Subcutaneous abdominal adipose tissue (tissue), 5 donors: Measurements from ENCODE around the gene SIK2.

Experiments used
- H3K27ac ChIP-seq: one replicate; pipeline ENCODE4 v1.7.0; 2013; ENCODE audit warnings: low read depth, mild to moderate bottlenecking, inconsistent platforms, low read length, moderate library complexity
- H3K27me3 ChIP-seq, 5 donors: one replicate each; pipeline ENCODE4 v1.7.0; 2013; ENCODE audit warnings: low read length in 5 of 5, inconsistent platforms in 1 of 5; ENCODE audit not compliant: control insufficient read depth in 5 of 5, insufficient read depth in 4 of 5
- H3K36me3 ChIP-seq, 5 donors: one replicate each; pipeline ENCODE4 v1.7.0; 2013; ENCODE audit warnings: low read length in 5 of 5; ENCODE audit not compliant: control insufficient read depth in 5 of 5, insufficient read depth in 5 of 5
- H3K4me1 ChIP-seq, 5 donors: one replicate each; pipeline ENCODE4 v1.7.0; 2013; ENCODE audit warnings: low read length in 5 of 5, mild to moderate bottlenecking in 3 of 5, moderate library complexity in 1 of 5; ENCODE audit not compliant: control insufficient read depth in 5 of 5, insufficient read depth in 5 of 5
- H3K4me3 ChIP-seq, 5 donors: one replicate each; pipeline ENCODE4 v1.7.0; 2013; ENCODE audit warnings: low read length in 5 of 5, low read depth in 1 of 5
- H3K9ac ChIP-seq, 5 donors: one replicate each; pipeline ENCODE4 v1.7.0; 2013; ENCODE audit warnings: low read length in 5 of 5, mild to moderate bottlenecking in 4 of 5, moderate library complexity in 3 of 5
- H3K9me3 ChIP-seq, 5 donors: one replicate each; pipeline ENCODE4 v1.7.0; 2013; ENCODE audit warnings: low read length in 5 of 5; ENCODE audit not compliant: control insufficient read depth in 5 of 5
- donor health status: healthy.
- donor health status: healthy.
- donor health status: healthy.
- donor health status: healthy.
- donor health status: healthy.

The SIK2 gene

DNA sequence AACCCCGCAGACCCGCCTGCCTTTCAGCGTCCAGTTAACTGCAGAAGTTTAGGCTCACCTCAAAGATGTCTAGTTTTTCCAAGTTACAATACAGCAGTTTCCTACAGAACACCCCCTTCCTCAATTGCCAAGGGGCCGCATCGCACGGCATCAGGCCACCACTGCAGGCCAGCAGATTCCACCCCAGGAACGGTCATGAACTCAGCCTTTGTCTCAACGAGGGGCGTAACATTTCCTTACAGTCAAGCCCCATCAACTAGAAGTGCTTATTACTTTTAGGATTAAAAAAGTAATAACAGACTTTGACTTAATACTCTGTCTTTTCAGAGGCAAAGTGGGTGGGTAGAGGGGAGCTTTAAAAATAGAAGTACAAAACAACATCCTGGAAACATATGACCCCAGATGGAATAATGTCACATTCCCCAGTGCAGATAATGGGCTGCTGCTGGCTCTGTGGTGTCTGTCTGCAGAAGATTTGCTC lies 127.6 kb downstream of the SIK2 start:
- H3K27me3 ChIP-seq, result no peaks in the 10 kb centered on the region
- H3K27ac ChIP-seq, result peak overlapping the region; percentile 100
- H3K9me3 ChIP-seq, result no peaks in the 10 kb centered on the region
- peaks cover 34 to 58% (median 56%) of the 10 kb centered on the region in 5 donors for H3K4me1 ChIP-seq
- peak overlapping the region in 1 of 5 donors; percentile 22 for H3K9ac ChIP-seq
- H3K4me3 ChIP-seq, result no peak overlapping the region
- H3K36me3 ChIP-seq, result peaks cover 8 to 35% (median 29%) of the 10 kb centered on the region in 5 donors

DNA sequence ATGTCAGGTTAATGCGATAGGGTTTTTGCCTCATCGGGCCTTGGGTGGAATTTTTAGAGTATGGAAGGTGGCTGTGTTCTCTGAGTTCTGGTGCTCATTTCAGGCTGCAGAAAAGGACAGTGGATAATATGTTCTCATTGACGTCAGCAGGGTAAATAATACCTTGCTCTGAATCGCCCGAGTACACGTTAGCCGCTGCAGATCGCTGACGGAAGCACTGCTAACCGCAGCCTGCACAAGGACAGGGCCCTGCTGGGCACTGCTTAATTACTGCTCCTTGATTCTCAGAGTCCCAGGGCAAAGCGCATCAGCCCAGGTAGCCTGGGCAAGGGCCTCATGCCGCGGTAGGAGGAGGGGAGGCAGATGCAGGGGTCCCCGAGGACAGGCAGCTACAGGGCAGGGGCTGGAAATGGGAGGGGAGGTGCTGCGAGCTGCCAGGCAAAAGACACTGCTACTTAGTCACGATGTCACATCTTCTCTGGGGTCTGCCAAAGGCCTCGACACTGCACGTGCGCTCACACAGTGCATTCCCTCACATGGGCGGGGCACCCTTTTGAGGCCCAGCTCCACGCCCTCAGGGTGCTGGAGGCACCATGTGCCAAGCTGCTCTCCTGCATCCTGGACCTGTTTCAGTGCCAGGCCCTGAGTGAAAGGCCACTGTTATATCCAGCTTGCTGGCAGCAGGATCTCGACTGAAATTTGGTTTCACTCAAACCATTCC lies 128.8 kb downstream of the SIK2 start:
- Histone ChIP-seq H3K36me3 (peaks cover 0 to 24% (median 17%) of the 10 kb centered on the region in 5 donors), H3K9me3 (no peaks in the 10 kb centered on the region), H3K27ac (peak overlapping the region; percentile 100), H3K9ac (no peak overlapping the region), H3K27me3 (no peaks in the 10 kb centered on the region), H3K4me1 (peaks cover 44 to 69% (median 64%) of the 10 kb centered on the region in 5 donors), H3K4me3 (no peak overlapping the region)

DNA sequence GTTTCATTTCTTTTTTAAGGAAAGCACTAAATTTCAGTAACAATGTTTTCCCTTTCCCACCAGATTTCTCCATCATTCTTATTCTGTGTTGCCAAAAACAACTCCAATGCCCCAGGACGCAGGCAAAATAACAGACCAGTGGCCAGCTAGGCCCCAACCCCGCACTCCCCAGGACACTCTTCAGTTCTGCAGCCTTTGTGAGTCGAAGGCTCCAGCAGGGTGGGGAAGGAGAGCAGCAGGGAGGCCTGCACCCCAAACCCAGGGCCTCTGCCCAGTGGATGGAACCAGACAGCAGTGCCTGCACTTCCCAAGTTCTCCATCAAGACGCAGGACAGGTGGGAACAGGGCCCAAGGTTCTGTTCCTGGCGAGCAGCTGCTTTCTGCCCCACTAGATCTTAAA lies 129.6 kb downstream of the SIK2 start:
- Histone ChIP-seq H3K27me3 (no peaks in the 10 kb centered on the region), H3K27ac (peak overlapping the region; percentile 100), H3K4me3 (no peak overlapping the region), H3K4me1 (peaks cover 51 to 77% (median 72%) of the 10 kb centered on the region in 5 donors), H3K9me3 (no peaks in the 10 kb centered on the region), H3K9ac (peak overlapping the region in 3 of 5 donors; percentile 20 to 97 (median 56)), H3K36me3 (peaks cover 0 to 16% (median 10%) of the 10 kb centered on the region in 5 donors)

DNA sequence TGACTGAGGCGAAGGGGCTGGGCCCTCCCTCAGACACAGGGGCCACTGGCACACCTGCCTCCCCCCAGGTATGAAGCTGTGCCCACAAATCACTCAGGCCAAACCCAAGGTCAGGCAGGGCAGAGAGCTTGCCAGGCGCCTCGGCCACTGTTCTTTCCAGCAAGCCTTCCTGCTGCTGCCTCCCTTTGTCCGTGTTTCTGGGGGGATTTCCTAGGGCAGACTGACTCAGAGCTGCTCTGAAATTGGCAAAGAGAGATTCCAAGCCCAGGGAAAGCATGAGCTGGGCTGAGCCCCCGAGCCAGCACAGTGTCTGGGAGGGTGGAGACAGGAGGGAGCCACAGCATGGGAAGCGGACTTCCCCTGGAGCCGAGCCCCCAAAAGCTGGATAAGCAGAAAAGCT lies 130.8 kb downstream of the SIK2 start:
- Histone ChIP-seq H3K9ac (peak overlapping the region; percentile 52 to 97 (median 85)), H3K4me1 (peaks cover 56 to 89% (median 84%) of the 10 kb centered on the region in 5 donors), H3K4me3 (peak overlapping the region in 1 of 5 donors; percentile 24), H3K9me3 (no peaks in the 10 kb centered on the region), H3K36me3 (peaks cover 0 to 4% (median under 1%) of the 10 kb centered on the region in 5 donors), H3K27ac (peak overlapping the region; percentile 100), H3K27me3 (no peaks in the 10 kb centered on the region)

DNA sequence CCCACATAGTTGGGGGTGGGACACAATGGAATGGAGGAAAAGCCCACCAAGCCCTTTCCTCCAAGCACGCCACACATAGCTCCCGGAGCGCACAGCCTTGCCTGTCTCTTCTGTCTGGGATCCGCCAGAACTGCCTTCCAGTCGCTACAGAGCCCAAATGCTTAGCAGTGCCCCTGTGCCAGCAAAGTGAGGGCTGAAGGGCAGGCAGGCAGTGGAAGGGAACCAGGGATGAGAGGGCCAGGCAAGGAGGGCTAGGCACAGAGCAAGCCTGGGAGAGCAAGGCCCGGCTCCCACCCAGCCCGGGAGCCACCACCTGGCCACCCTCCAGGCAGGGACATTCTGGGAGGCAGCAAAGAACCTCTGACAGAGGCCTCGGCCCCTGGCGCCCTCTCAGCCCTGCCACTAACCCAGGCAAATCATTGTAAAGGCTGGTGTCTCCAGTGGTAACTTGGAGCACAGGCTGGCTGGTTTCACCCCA lies 131.4 kb downstream of the SIK2 start:
- peak overlapping the region; percentile 65 to 97 (median 85) for H3K9ac ChIP-seq
- H3K36me3 ChIP-seq, result peaks cover 0 to 9% (median 4%) of the 10 kb centered on the region in 5 donors
- no peaks in the 10 kb centered on the region for H3K27me3 ChIP-seq
- peak overlapping the region in 3 of 5 donors; percentile 31 to 39 (median 32) for H3K4me3 ChIP-seq
- no peaks in the 10 kb centered on the region for H3K9me3 ChIP-seq
- H3K4me1 ChIP-seq, result peaks cover 60 to 95% (median 91%) of the 10 kb centered on the region in 5 donors
- H3K27ac ChIP-seq, result peak overlapping the region; percentile 100

DNA sequence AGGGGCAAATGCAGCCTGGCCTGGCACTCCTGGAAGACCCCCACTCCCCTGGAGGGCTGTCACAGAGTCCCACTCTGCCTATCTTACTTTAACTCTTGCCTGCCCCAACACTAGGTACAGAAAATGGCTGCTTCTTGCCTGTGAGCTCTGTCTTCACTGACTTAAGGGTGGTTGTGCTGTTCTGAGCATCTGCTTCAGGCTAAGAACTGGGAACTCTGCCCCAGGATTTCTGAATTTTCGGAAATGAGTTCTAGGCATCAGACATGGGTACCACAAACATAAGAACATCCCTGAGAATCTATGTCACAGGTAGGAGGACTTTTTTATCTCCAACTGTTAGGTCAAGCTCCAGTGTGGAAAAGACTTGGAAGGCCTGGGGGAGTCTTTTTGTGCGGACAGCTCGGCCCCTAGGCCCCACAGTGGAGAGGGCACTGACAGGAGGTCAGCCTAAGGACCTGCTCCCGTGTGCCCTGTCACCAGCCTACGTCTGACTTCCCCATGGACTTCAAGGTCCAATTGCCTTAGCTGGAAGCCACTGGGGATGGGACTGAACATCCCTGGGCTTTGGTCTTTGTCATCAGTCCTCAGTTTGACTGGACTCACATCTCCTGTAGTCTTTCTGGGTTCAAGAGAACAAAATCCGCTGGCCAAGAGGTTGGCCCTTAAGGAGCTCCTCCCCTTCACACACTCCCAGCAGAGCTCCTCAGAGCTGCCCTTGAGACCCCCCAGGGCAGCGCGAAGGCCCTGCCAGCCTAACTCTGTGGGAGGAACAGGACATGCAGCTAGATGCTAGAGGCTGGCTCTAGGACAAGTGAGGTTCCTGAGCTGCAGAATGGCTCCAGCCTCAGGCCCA lies 132.1 kb downstream of the SIK2 start:
- Histone ChIP-seq H3K4me1 (peaks cover 57 to 95% (median 91%) of the 10 kb centered on the region in 5 donors), H3K4me3 (peak overlapping the region in 4 of 5 donors; percentile 52 to 72 (median 71)), H3K9me3 (no peaks in the 10 kb centered on the region), H3K27ac (peak overlapping the region; percentile 100), H3K36me3 (peaks cover 0 to 14% (median 4%) of the 10 kb centered on the region in 5 donors), H3K27me3 (no peaks in the 10 kb centered on the region), H3K9ac (peak overlapping the region; percentile 65 to 97 (median 85))

DNA sequence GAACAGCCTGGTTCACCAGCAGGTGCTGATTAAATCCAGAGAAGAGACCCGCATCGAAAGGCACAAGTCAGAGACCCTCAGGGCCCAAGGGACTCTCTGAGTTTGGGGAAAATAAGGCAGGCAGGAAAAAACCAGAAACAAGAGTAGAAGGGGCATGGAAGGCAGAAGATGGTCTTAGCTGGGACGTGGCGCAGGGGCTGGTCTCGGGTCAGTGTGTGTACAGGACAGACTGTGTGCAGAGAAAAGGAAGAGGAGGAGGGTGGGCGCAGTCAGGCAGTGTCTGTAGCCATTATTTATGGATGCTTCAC lies 132.7 kb downstream of the SIK2 start:
- peak overlapping the region; percentile 100 for H3K27ac ChIP-seq
- H3K4me3 ChIP-seq, result peak overlapping the region in 4 of 5 donors; percentile 52 to 72 (median 71)
- peaks cover 53 to 91% (median 86%) of the 10 kb centered on the region in 5 donors for H3K4me1 ChIP-seq
- peak overlapping the region; percentile 65 to 97 (median 85) for H3K9ac ChIP-seq
- no peaks in the 10 kb centered on the region for H3K9me3 ChIP-seq
- H3K36me3 ChIP-seq, result peaks cover 0 to 19% (median 6%) of the 10 kb centered on the region in 5 donors
- H3K27me3 ChIP-seq, result no peaks in the 10 kb centered on the region

DNA sequence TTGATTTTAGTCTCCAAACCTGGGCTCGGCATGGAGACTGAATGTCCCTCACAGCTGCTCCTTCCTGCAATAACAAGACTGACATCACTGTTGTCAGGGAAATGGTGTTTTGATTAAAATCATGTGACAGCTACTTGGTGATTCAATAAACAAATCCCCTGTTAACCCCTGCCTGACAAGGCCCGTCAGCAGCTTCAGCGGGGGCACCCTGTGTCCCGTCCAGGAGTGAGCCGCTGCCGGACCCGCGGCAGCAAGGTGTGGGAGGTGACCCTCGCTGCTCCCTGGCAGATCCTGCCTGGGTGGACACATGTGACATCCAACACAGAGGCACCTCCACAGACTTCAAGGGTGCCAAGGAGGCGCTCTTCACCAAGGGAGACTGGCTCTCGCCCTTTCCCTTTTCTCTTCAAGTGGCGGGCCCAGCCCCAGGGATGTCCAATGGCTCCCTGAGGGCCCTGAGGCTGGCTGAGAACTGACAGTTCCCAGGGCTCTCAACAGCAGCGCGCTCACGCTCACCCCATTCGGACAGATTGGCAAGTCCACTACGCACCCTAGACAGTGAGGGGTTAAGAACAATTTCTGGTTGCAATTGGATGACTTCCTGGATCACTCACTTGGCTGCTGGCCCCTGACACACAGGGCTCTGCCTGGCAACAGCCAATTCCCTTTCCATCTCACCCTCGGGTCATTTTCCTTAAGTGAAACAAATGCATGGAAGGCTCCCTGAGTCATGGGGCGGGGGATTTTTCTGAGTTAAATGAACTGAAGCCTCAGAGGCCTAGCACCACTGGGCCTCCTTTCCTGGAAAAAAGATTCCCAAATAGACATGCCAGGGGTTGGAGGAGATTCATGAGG lies 133.2 kb downstream of the SIK2 start:
- no peaks in the 10 kb centered on the region for H3K27me3 ChIP-seq
- peaks cover under 1 to 25% (median 10%) of the 10 kb centered on the region in 5 donors for H3K36me3 ChIP-seq
- H3K9me3 ChIP-seq, result no peaks in the 10 kb centered on the region
- H3K27ac ChIP-seq, result peak overlapping the region; percentile 100
- H3K9ac ChIP-seq, result peak overlapping the region; percentile 82 to 97 (median 92)
- H3K4me3 ChIP-seq, result peak overlapping the region; percentile 52 to 72 (median 71)
- H3K4me1 ChIP-seq, result peaks cover 53 to 87% (median 82%) of the 10 kb centered on the region in 5 donors

DNA sequence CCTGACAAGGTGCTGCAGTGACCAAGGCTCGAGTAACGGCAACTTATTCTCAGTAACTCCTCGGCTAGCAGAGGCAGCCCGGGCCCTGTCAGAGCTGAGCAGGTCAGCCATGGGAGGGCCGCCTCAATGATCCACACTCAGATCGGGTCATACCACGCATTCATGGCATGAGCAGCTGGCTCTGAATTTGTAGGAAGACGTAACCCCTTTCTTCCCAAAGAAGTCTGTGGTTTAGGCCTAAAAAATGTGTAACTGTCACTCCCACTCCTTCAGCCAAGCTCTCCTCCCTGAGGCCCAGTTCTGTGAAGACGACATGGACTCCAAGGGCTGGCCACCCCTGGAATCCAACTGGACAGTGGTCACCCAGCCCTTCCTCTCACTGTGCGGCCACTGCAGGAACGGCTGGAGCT lies 133.9 kb downstream of the SIK2 start:
- Histone ChIP-seq H3K9ac (peak overlapping the region; percentile 72 to 97 (median 92)), H3K4me1 (peaks cover 52 to 83% (median 81%) of the 10 kb centered on the region in 5 donors), H3K36me3 (peaks cover 7 to 32% (median 16%) of the 10 kb centered on the region in 5 donors), H3K27ac (peak overlapping the region; percentile 100), H3K4me3 (peak overlapping the region in 2 of 5 donors; percentile 25 to 49), H3K9me3 (no peaks in the 10 kb centered on the region), H3K27me3 (no peaks in the 10 kb centered on the region)
